SU-DHL-6 (cell line): Measurements from ENCODE around the gene OR51M1.

Experiments used
- H2AFZ ChIP-seq: fragments of 200-600 bp; sonication (generic); 2 replicates; pipeline ENCODE4 v1.6.1; 2014; ENCODE audit warnings: low read depth, mild to moderate bottlenecking, moderate library complexity, mixed read lengths, antibody characterized with exemption, low read length; ENCODE audit not compliant: severe bottlenecking
- H3F3A ChIP-seq: fragments of 200-600 bp; shearing (Covaris generic); 2 replicates; pipeline ENCODE4 v1.6.0; 2016; ENCODE audit warnings: antibody characterized with exemption, mild to moderate bottlenecking; ENCODE audit not compliant: insufficient read depth
- H3K27ac ChIP-seq: fragments of 200-600 bp; sonication (generic); 2 replicates; pipeline ENCODE4 v1.5.1; 2016; ENCODE audit warnings: low read depth, mild to moderate bottlenecking, low read length, moderate library complexity, mixed read lengths
- H3K27me3 ChIP-seq: fragments of 200-600 bp; sonication (generic), shearing (Covaris generic); 2 replicates; pipeline ENCODE4 v1.6.0; 2014; ENCODE audit warnings: mild to moderate bottlenecking, low read length
- H3K36me3 ChIP-seq: fragments of 200-600 bp; sonication (generic); 2 replicates; pipeline ENCODE4 v1.6.1; 2014; ENCODE audit warnings: mild to moderate bottlenecking, low read length, mixed read lengths
- H3K4me2 ChIP-seq: fragments of 300-600, 200-600 bp; shearing (Covaris generic), sonication (generic); 2 replicates; pipeline ENCODE4 v1.6.0; 2014; ENCODE audit warnings: low read length, low read depth, mild to moderate bottlenecking; ENCODE audit not compliant: poor library complexity, severe bottlenecking
- H3K4me3 ChIP-seq: fragments of 200-600 bp; sonication (generic); 2 replicates; pipeline ENCODE4 v1.5.1; 2014; ENCODE audit warnings: antibody characterized with exemption, low read length, mild to moderate bottlenecking, mixed read lengths; ENCODE audit not compliant: insufficient read depth, poor library complexity, severe bottlenecking
- H3K79me2 ChIP-seq: fragments of 200-600 bp; sonication (generic); 2 replicates; pipeline ENCODE4 v1.6.1; 2014; ENCODE audit warnings: mild to moderate bottlenecking, low read length, moderate library complexity; ENCODE audit not compliant: insufficient read depth
- H3K9ac ChIP-seq: fragments of 200-600 bp; sonication (generic); 2 replicates; pipeline ENCODE4 v1.7.0; 2014; ENCODE audit warnings: mild to moderate bottlenecking, low read length
- H3K9me2 ChIP-seq: fragments of 200-600 bp; sonication (generic); replicated peaks from 2 replicates; pipeline ENCODE4 v1.6.1; 2014; ENCODE audit warnings: low read length; ENCODE audit not compliant: insufficient read depth
- H3K9me3 ChIP-seq: fragments of 200-600 bp; sonication (generic); 2 replicates; pipeline ENCODE4 v1.6.1; 2014; ENCODE audit warnings: low read length, mixed read lengths; ENCODE audit not compliant: insufficient read depth
- H4K20me1 ChIP-seq: fragments of 200-600 bp; sonication (generic); 2 replicates; pipeline ENCODE4 v1.6.1; 2014; ENCODE audit warnings: low read depth, mild to moderate bottlenecking, antibody characterized with exemption, low read length, moderate library complexity, mixed read lengths
- CTCF ChIP-seq: fragments of 200-600 bp; sonication (generic); IDR thresholded peaks from one replicate; pipeline ENCODE4 v1.5.1; 2017; ENCODE audit warnings: antibody characterized with exemption, mild to moderate bottlenecking, low read length, moderate library complexity; ENCODE audit not compliant: insufficient read depth, poor library complexity, severe bottlenecking
- EZH2phosphoT487 ChIP-seq: fragments of 200-600 bp; sonication (generic), shearing (Covaris generic); conservative IDR thresholded peaks from 2 replicates; pipeline ENCODE4 v1.6.1; 2018; ENCODE audit warnings: mild to moderate bottlenecking, antibody characterized with exemption, low read length, moderate library complexity, mixed read lengths

Gene OR51M1

GRCh38 chr11:5420993-5421392 is 37.4 kb downstream of the OR51M1 start:
- H3K27ac ChIP-seq = no peak overlapping the region
- no peak overlapping the region for H3K4me2 ChIP-seq
- no peak overlapping the region for H3K4me3 ChIP-seq
- no peaks in the 10 kb centered on the region for H3K9me3 ChIP-seq
- H3K79me2 ChIP-seq = no peaks in the 10 kb centered on the region
- H4K20me1 ChIP-seq = no peaks in the 10 kb centered on the region
- no peak overlapping the region for H2AFZ ChIP-seq
- no peaks in the 10 kb centered on the region for H3K27me3 ChIP-seq
- no peaks in the 10 kb centered on the region for H3F3A ChIP-seq
- H3K9me2 ChIP-seq = no peaks in the 10 kb centered on the region
- TF ChIP-seq EZH2phosphoT487 (no peak), CTCF (no peak)
- H3K36me3 ChIP-seq = no peaks in the 10 kb centered on the region
- H3K9ac ChIP-seq = no peak overlapping the region

- Histone ChIP-seq H3K9me3 (no peaks in the 10 kb centered on the region), H2AFZ (no peak within 1 kb of the TSS), H3F3A (no peaks in the 10 kb centered on the region), H3K9me2 (no peaks in the 10 kb centered on the region), H3K9ac (no peak within 1 kb of the TSS), H3K27ac (no peak within 1 kb of the TSS), H3K4me3 (no peak within 1 kb of the TSS), H3K4me2 (no peak within 1 kb of the TSS), H3K36me3 (no peaks in the 10 kb centered on the region), H3K79me2 (no peaks in the 10 kb centered on the region), H4K20me1 (no peaks in the 10 kb centered on the region), H3K27me3 (no peaks in the 10 kb centered on the region)
- TF ChIP-seq EZH2phosphoT487 (no peak), CTCF (no peak)
These were observed 38.2 kb downstream of the OR51M1 start, which contains the start of gene OR51Q1 for GRCh38 chr11:5421811-5422210. Gene OR51Q1 (plus strand): TSS chr11:5422111. CDS start chr11:5422201, 90 bp downstream.

- Histone ChIP-seq H3F3A (no peaks in the 10 kb centered on the region), H3K27ac (no peak overlapping the region), H3K27me3 (no peaks in the 10 kb centered on the region), H4K20me1 (no peaks in the 10 kb centered on the region), H3K4me2 (no peak overlapping the region), H2AFZ (no peak overlapping the region), H3K36me3 (no peaks in the 10 kb centered on the region), H3K79me2 (no peaks in the 10 kb centered on the region), H3K9me3 (no peaks in the 10 kb centered on the region), H3K9me2 (no peaks in the 10 kb centered on the region), H3K9ac (no peak overlapping the region), H3K4me3 (no peak overlapping the region)
- TF ChIP-seq EZH2phosphoT487 = no peak
- no peak for TF ChIP-seq CTCF
These were observed 39.5 kb downstream of the OR51M1 start for GRCh38 chr11:5423131-5423530.
